ENCODE measurements around the gene FLOT1. TPM values are rescaled to one million over a fixed set of nuclear protein-coding genes. Genes with fewer than 3 reads are reported as not detected.
A peak's percentile ranks its signal among the peaks of the same experiment; 100 is the strongest.
"Not testable (repeated sequence)": the region's sequence is repeated elsewhere in the genome, so short reads cannot be mapped to it uniquely, and the experiment has no call there.

FLOT1 gene
- total RNA-seq, 1 experiment from 2014 or later = 254 TPM

DNA sequence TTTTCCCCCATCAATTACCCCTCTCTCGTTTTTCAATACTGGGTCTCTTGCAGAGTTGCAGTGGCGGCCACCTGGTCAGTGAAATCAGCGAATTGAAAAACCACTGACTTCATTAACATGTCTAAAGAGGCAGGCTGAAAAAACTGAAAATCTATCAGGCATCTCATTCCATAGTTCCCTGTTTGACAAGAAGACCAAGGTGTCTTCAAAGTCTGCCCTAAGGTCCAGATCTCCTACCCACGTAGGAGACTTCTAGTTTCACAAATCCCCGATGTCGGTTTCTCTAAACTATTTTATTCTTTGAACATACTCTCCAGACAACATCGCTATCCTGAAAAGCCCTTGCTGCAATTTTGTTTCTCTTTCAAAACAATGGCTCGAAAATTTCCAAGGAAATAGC is 23.1 kb downstream of the FLOT1 start:
- no peak for DNase-seq (ENCODE audit: low read depth in 1 of 2, low spot score in 2 of 2)
- H3K27ac ChIP-seq = peak overlapping the region; percentile 58
- no peaks in the 10 kb centered on the region; the same call in 1 of the 2 replicates for H3K27me3 ChIP-seq (replicated peaks)
- peaks cover 51% of the 10 kb centered on the region for H3K36me3 ChIP-seq
- H3K4me1 ChIP-seq (replicated peaks) = peaks cover 51% of the 10 kb centered on the region
- no peaks in the 10 kb centered on the region; the same call in 1 of the 2 replicates for H3K9me3 ChIP-seq (replicated peaks)
- peak overlapping the region; percentile 78 for H3K4me3 ChIP-seq

GRCh38 chr6:30717845-30718720 is 24.4 kb downstream of the FLOT1 start:
- not testable (repeated sequence) for H3K9me3 ChIP-seq (replicated peaks); H3K27me3 ChIP-seq (replicated peaks); DNase-seq (ENCODE audit: low read depth in 1 of 2, low spot score in 2 of 2)
- peaks cover 50% of the 10 kb centered on the region for H3K36me3 ChIP-seq
- H3K27ac ChIP-seq = peak overlapping the region; percentile 95
- peak overlapping the region; percentile 18 for H3K4me3 ChIP-seq
- H3K4me1 ChIP-seq (replicated peaks) = peaks cover 40% of the 10 kb centered on the region

GRCh38 chr6:30717129-30717844 is 25.2 kb downstream of the FLOT1 start, which contains the start of gene MDC1:
Gene MDC1, minus strand, starts transcription at chr6:30717281. Its CDS starts 2,106 bp downstream, at chr6:30715175.
- DNase-seq (ENCODE audit: low read depth in 1 of 2, low spot score in 2 of 2) = peak; percentile 100
- Histone ChIP-seq H3K27ac (peak within 1 kb of the TSS; percentile 95), H3K4me1 (replicated peaks) (peaks cover 32% of the 10 kb centered on the region), H3K36me3 (peaks cover 50% of the 10 kb centered on the region), H3K27me3 (replicated peaks) (no peaks in the 10 kb centered on the region; the same call in 1 of the 2 replicates), H3K9me3 (replicated peaks) (no peaks in the 10 kb centered on the region; the same call in 1 of the 2 replicates), H3K4me3 (peak within 1 kb of the TSS; percentile 47)

DNA sequence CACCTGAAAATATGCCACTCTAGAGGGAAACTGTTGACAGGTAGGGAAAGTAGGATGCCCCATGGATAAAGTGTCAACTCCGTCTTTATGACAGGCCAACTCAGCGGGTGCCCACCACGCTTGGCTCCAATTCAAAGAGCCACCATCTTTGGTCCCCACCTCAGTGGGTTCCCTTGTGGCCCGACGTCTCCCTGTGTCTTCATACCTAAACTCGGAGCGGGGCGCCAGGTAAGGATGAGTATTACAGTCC is 25.7 kb downstream of the FLOT1 start:
- Histone ChIP-seq H3K36me3 (peaks cover 50% of the 10 kb centered on the region), H3K4me3 (peak overlapping the region; percentile 47), H3K4me1 (replicated peaks) (peaks cover 30% of the 10 kb centered on the region), H3K9me3 (replicated peaks) (no peaks in the 10 kb centered on the region; the same call in 1 of the 2 replicates), H3K27ac (peak overlapping the region; percentile 94), H3K27me3 (replicated peaks) (no peaks in the 10 kb centered on the region; the same call in 1 of the 2 replicates)
- no peak for DNase-seq (ENCODE audit: low read depth in 1 of 2, low spot score in 2 of 2)

DNA sequence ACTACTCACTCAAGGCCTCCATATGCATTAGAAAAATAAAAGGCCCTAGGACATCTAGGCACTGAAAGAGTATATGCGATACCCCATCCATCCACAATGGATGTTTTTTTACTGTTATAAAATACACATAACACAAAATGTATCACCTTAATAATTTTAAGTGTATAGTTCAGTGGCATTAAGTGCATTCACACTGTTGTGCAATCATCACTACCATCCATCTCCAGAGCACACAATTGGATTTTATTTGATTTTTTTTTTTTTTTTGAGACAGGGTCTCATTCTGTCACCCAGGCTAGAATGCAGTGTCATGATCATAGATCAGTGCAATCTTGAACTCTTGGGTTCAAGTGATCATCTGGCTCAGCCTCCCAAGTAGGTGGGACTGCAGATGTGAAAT is 28.2 kb downstream of the FLOT1 start:
- Histone ChIP-seq H3K4me3 (no peak overlapping the region), H3K9me3 (replicated peaks) (no peaks in the 10 kb centered on the region), H3K27ac (no peak overlapping the region), H3K27me3 (replicated peaks) (no peaks in the 10 kb centered on the region), H3K36me3 (peaks cover 52% of the 10 kb centered on the region), H3K4me1 (replicated peaks) (peaks cover 25% of the 10 kb centered on the region)
- DNase-seq (ENCODE audit: low read depth in 1 of 2, low spot score in 2 of 2) = no peak

- DNase-seq (ENCODE audit: low read depth in 1 of 2, low spot score in 2 of 2) = no peak
- H3K4me3 ChIP-seq = no peak overlapping the region
- no peaks in the 10 kb centered on the region for H3K9me3 ChIP-seq (replicated peaks)
- H3K27me3 ChIP-seq (replicated peaks) = no peaks in the 10 kb centered on the region
- H3K27ac ChIP-seq = no peak overlapping the region
- peaks cover 66% of the 10 kb centered on the region for H3K36me3 ChIP-seq
- peaks cover 10% of the 10 kb centered on the region for H3K4me1 ChIP-seq (replicated peaks)
Observed at GRCh38 chr6:30712441-30712945, 30.0 kb downstream of the FLOT1 start.

DNA sequence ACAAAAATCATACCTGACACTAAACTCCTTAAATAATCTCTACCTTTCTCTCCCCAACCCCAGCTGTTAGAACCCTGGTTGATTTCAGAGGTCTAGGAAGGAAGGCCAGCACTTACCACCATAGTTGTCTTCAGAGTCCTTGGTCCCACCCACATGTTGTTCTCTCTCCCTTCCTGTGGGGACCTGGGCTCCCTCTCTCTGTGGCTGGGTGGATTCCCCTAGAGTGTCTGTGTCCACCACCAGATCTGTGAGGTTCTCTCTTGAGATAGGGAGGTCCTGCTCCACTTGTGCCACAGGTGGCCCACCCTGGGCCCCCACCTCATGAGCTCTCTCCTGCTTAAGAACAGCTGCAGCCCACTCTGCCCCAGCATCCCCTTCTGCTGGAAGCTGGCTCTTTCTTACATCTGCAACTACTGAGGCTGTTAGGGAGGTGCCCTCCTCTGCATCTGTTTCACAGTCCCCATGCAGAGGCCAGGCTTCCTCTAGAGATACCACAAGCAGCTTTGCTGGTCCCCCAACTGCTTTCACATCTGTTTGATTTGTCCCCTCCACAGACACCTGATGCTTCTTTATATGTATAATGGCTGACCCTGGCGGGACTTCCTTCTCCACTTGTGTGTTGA is 30.6 kb downstream of the FLOT1 start:
- H3K36me3 ChIP-seq = peaks cover 73% of the 10 kb centered on the region
- no peak overlapping the region for H3K4me3 ChIP-seq
- H3K9me3 ChIP-seq (replicated peaks) = no peaks in the 10 kb centered on the region
- H3K4me1 ChIP-seq (replicated peaks) = peaks cover 8% of the 10 kb centered on the region
- no peak for DNase-seq (ENCODE audit: low read depth in 1 of 2, low spot score in 2 of 2)
- H3K27me3 ChIP-seq (replicated peaks) = no peaks in the 10 kb centered on the region
- H3K27ac ChIP-seq = no peak overlapping the region

DNA sequence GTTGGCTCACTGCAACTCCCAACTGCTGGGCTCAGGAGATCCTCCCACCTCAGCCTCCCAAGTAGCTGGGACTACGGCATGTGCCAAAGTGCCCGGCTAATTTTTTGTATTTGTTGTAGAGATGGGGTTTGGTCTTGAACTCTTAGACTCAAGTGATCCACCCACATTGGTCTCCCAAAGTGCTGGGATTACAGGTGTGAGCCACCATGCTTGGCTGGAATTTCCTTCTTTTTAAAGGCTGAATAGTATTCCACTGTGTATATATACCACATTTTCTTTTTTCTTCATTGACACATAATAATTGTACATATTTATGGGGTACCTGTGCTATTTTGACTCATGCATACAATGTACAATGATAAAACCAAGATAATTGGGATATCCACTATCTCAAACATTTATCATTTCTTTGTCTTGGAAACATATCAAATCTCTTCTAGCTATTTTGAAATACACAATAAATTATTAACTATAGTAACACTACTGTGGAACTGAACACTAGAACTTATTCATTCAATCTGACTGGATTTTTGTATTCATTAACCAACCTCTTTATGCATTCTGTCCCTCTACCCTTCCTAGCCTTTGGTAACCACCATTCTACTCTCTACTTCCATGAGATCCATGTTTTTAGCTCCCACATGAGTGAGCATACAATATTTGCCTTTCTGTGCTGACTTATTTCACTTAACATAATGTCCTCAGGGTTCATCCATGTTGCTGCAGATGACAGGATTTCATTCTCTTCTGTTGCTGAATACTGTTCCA is 33.2 kb downstream of the FLOT1 start:
- Histone ChIP-seq H3K9me3 (replicated peaks) (no peaks in the 10 kb centered on the region), H3K27ac (no peak overlapping the region), H3K4me1 (replicated peaks) (no peaks in the 10 kb centered on the region), H3K27me3 (replicated peaks) (no peaks in the 10 kb centered on the region), H3K4me3 (no peak overlapping the region), H3K36me3 (peaks cover 64% of the 10 kb centered on the region)
- DNase-seq (ENCODE audit: low read depth in 1 of 2, low spot score in 2 of 2) = no peak

GRCh38 chr6:30707281-30707850 is 35.1 kb downstream of the FLOT1 start:
- DNase-seq (ENCODE audit: low read depth in 1 of 2, low spot score in 2 of 2) = no peak

DNA sequence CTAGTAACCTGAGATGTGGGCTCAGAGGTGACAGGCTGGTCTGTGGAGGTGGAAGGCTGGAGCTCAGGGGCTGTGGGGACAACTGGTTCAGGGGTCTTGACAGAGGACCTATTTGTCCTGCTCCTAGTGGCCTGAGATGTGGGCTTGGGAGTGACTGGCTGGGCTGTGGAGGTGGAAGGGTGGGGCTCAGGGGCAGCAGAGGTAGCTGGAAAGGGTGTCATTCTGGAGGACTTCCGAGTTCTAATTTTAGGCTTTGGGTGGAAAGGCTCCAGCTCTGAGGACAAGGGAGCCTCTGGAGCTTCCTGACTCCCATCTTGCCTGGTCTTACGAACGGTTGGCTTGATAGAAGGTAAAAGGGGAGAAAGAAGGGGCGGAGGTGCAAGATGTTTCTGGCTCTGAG is 36.9 kb downstream of the FLOT1 start:
- Histone ChIP-seq H3K27ac (no peak overlapping the region), H3K4me3 (no peak overlapping the region), H3K27me3 (replicated peaks) (no peaks in the 10 kb centered on the region), H3K36me3 (peaks cover 35% of the 10 kb centered on the region), H3K9me3 (replicated peaks) (no peaks in the 10 kb centered on the region), H3K4me1 (replicated peaks) (no peaks in the 10 kb centered on the region)
- no peak for DNase-seq (ENCODE audit: low read depth in 1 of 2, low spot score in 2 of 2)

More at GRCh38 chr6:30707281-30707850, 35.1 kb downstream of the FLOT1 start:
- H3K4me3 ChIP-seq = no peak overlapping the region
- no peaks in the 10 kb centered on the region for H3K4me1 ChIP-seq (replicated peaks)
- H3K9me3 ChIP-seq (replicated peaks) = no peaks in the 10 kb centered on the region
- H3K27ac ChIP-seq = no peak overlapping the region
- H3K36me3 ChIP-seq = peaks cover 53% of the 10 kb centered on the region
- H3K27me3 ChIP-seq (replicated peaks) = no peaks in the 10 kb centered on the region

- Histone ChIP-seq H3K27me3 (replicated peaks) (no peaks in the 10 kb centered on the region), H3K27ac (no peak overlapping the region), H3K36me3 (peaks cover 35% of the 10 kb centered on the region), H3K9me3 (replicated peaks) (no peaks in the 10 kb centered on the region), H3K4me1 (replicated peaks) (no peaks in the 10 kb centered on the region), H3K4me3 (no peak overlapping the region)
- DNase-seq (ENCODE audit: low read depth in 1 of 2, low spot score in 2 of 2) = no peak
Observed at GRCh38 chr6:30703821-30704220, 38.7 kb downstream of the FLOT1 start.

GRCh38 chr6:30703011-30703410 is 39.5 kb downstream of the FLOT1 start:
- Histone ChIP-seq H3K4me1 (replicated peaks) (no peaks in the 10 kb centered on the region), H3K27ac (no peak overlapping the region), H3K36me3 (peaks cover 30% of the 10 kb centered on the region), H3K9me3 (replicated peaks) (no peaks in the 10 kb centered on the region), H3K4me3 (no peak overlapping the region), H3K27me3 (replicated peaks) (no peaks in the 10 kb centered on the region)
- no peak for DNase-seq (ENCODE audit: low read depth in 1 of 2, low spot score in 2 of 2)

GRCh38 chr6:30700340-30700739 is 42.1 kb downstream of the FLOT1 start:
- H3K36me3 ChIP-seq = peaks cover 17% of the 10 kb centered on the region
- H3K27ac ChIP-seq = no peak overlapping the region
- no peaks in the 10 kb centered on the region for H3K9me3 ChIP-seq (replicated peaks)
- DNase-seq (ENCODE audit: low read depth in 1 of 2, low spot score in 2 of 2) = no peak
- H3K4me3 ChIP-seq = no peak overlapping the region
- H3K27me3 ChIP-seq (replicated peaks) = no peaks in the 10 kb centered on the region
- H3K4me1 ChIP-seq (replicated peaks) = no peaks in the 10 kb centered on the region

Measured in SJSA1 (cell line).